HG03342 (cell line): Measurements from ENCODE around the gene SLC39A11.
"Not testable (repeated sequence)": the region's sequence is repeated elsewhere in the genome, so short reads cannot be mapped to it uniquely, and the experiment has no call there.

Source experiments
- ATAC-seq: cut with Tn5 transposase; IDR thresholded peaks from one replicate; pipeline ENCODE4 v1.9.1; 2021; ENCODE audit warnings: mild to moderate bottlenecking, moderate library complexity; ENCODE audit not compliant: unreplicated experiment

Gene SLC39A11

GRCh38 chr17:73072219-73072962 lies 20.1 kb downstream of the SLC39A11 start:
- no peak for ATAC-seq

GRCh38 chr17:73071066-73071999 lies 21.2 kb downstream of the SLC39A11 start:
- ATAC-seq, result no peak

GRCh38 chr17:73069841-73070240 lies 22.6 kb downstream of the SLC39A11 start:
- ATAC-seq, result no peak

- ATAC-seq, result no peak
Measured at GRCh38 chr17:73069164-73069770, 23.2 kb downstream of the SLC39A11 start.

- ATAC-seq, result no peak
Measured at GRCh38 chr17:73068322-73069153, 23.9 kb downstream of the SLC39A11 start.

- not testable (repeated sequence) for ATAC-seq
Measured at GRCh38 chr17:73067699-73068098, 24.8 kb downstream of the SLC39A11 start.

- no peak for ATAC-seq
Measured at GRCh38 chr17:73067075-73067474, 25.4 kb downstream of the SLC39A11 start.

GRCh38 chr17:73066148-73066884 lies 26.2 kb downstream of the SLC39A11 start:
- ATAC-seq, result no peak

- no peak for ATAC-seq
Measured at GRCh38 chr17:73065376-73065775, 27.1 kb downstream of the SLC39A11 start.

- ATAC-seq, result no peak
Measured at GRCh38 chr17:73064084-73064938, 28.2 kb downstream of the SLC39A11 start.

- ATAC-seq, result no peak
Measured at GRCh38 chr17:73062726-73063125, 29.8 kb downstream of the SLC39A11 start.

GRCh38 chr17:73061161-73061560 lies 31.3 kb downstream of the SLC39A11 start:
- ATAC-seq, result no peak

- ATAC-seq, result no peak
Measured at GRCh38 chr17:73060721-73061120, 31.8 kb downstream of the SLC39A11 start.

GRCh38 chr17:73059713-73060112 lies 32.8 kb downstream of the SLC39A11 start:
- not testable (repeated sequence) for ATAC-seq

GRCh38 chr17:73058022-73058421 lies 34.5 kb downstream of the SLC39A11 start:
- ATAC-seq, result no peak

GRCh38 chr17:73057196-73057595 lies 35.3 kb downstream of the SLC39A11 start:
- no peak for ATAC-seq

GRCh38 chr17:73052923-73053322 lies 39.6 kb downstream of the SLC39A11 start:
- ATAC-seq, result no peak

- ATAC-seq, result no peak
Measured at GRCh38 chr17:73050797-73051196, 41.7 kb downstream of the SLC39A11 start.

GRCh38 chr17:73048170-73048569 lies 44.3 kb downstream of the SLC39A11 start:
- no peak for ATAC-seq
